Mucosa of gallbladder (tissue), 1 donor: ENCODE measurements around the gene ST6GALNAC1. TPM values are rescaled to one million over a fixed set of nuclear protein-coding genes. Genes with fewer than 3 reads are reported as not detected.
A peak's percentile ranks its signal among the peaks of the same experiment; 100 is the strongest.
"Not testable (repeated sequence)": the region's sequence is repeated elsewhere in the genome, so short reads cannot be mapped to it uniquely, and the experiment has no call there.

ENCODE experiments used
- DNase-seq: peaks from one replicate; pipeline ENCODE4 v3.0.0-alpha.2; 2020; ENCODE audit warnings: low spot score
- total RNA-seq: library from RNA; stranded (reverse); gene quantifications from one replicate; pipeline ENCODE4 v1.2.1, GENCODE V29; 2021
- donor health status: DM: no; HTN: no; CAD: no.

Gene ST6GALNAC1
- total RNA-seq, 1 donor from 2014 or later = 61.0 TPM

- no peak for DNase-seq
Observed at GRCh38 chr17:76642994-76643393, 563 bp downstream of the ST6GALNAC1 start.

GRCh38 chr17:76642032-76642561 lies 1.5 kb downstream of the ST6GALNAC1 start:
- no peak for DNase-seq

- DNase-seq = peak; percentile 49
Observed at GRCh38 chr17:76641501-76641900, 2.1 kb downstream of the ST6GALNAC1 start.

GRCh38 chr17:76640550-76641380 lies 2.8 kb downstream of the ST6GALNAC1 start:
- no peak for DNase-seq

- no peak for DNase-seq
Observed at GRCh38 chr17:76638263-76638662, 5.3 kb downstream of the ST6GALNAC1 start.

- DNase-seq = not testable (repeated sequence)
Observed at GRCh38 chr17:76636486-76637206, 6.9 kb downstream of the ST6GALNAC1 start.

GRCh38 chr17:76635659-76636360 lies 7.7 kb downstream of the ST6GALNAC1 start:
- no peak for DNase-seq

- DNase-seq = no peak
Observed at GRCh38 chr17:76635039-76635438, 8.5 kb downstream of the ST6GALNAC1 start.

GRCh38 chr17:76633628-76634328 lies 9.8 kb downstream of the ST6GALNAC1 start:
- no peak for DNase-seq

GRCh38 chr17:76631821-76632565 lies 11.6 kb downstream of the ST6GALNAC1 start:
- DNase-seq = no peak

GRCh38 chr17:76630151-76630550 lies 13.4 kb downstream of the ST6GALNAC1 start:
- DNase-seq = no peak

- no peak for DNase-seq
Observed at GRCh38 chr17:76627510-76627909, 16.0 kb downstream of the ST6GALNAC1 start.

GRCh38 chr17:76626442-76626841 lies 17.1 kb downstream of the ST6GALNAC1 start:
- DNase-seq = no peak

GRCh38 chr17:76625496-76625895 lies 18.1 kb downstream of the ST6GALNAC1 start:
- no peak for DNase-seq

- DNase-seq = peak; percentile 73
Observed at GRCh38 chr17:76623271-76624146, 20.0 kb downstream of the ST6GALNAC1 start.

GRCh38 chr17:76617838-76618237 lies 25.7 kb downstream of the ST6GALNAC1 start:
- DNase-seq = no peak

GRCh38 chr17:76614912-76615617 lies 28.5 kb downstream of the ST6GALNAC1 start:
- DNase-seq = no peak

GRCh38 chr17:76614064-76614759 lies 29.3 kb downstream of the ST6GALNAC1 start:
- not testable (repeated sequence) for DNase-seq
